Stomach smooth muscle (tissue), 2 donors: ENCODE measurements around the gene ARL17A.
"Not testable (repeated sequence)": the region's sequence is repeated elsewhere in the genome, so short reads cannot be mapped to it uniquely, and the experiment has no call there.

Source experiments
- H3K27ac ChIP-seq: one replicate; pipeline ENCODE4 v1.7.0; 2013; ENCODE audit warnings: mild to moderate bottlenecking, low read length, inconsistent platforms
- H3K27me3 ChIP-seq, 2 donors: one replicate each; pipeline ENCODE4 v1.7.0; 2013; ENCODE audit warnings: low read length in 2 of 2; ENCODE audit not compliant: insufficient read depth in 2 of 2, control insufficient read depth in 1 of 2
- H3K36me3 ChIP-seq, 2 donors: one replicate each; pipeline ENCODE4 v1.7.0; 2013; ENCODE audit warnings: low read length in 2 of 2; ENCODE audit not compliant: control insufficient read depth in 2 of 2, insufficient read depth in 2 of 2
- H3K4me1 ChIP-seq: one replicate; pipeline ENCODE4 v1.7.0; 2013; ENCODE audit warnings: low read length; ENCODE audit not compliant: control insufficient read depth, insufficient read depth
- H3K4me3 ChIP-seq, 2 donors: one replicate each; pipeline ENCODE4 v1.7.0; 2013; ENCODE audit warnings: low read length in 2 of 2
- H3K9ac ChIP-seq, 2 donors: one replicate each; pipeline ENCODE4 v1.7.0; 2013; ENCODE audit warnings: low read length in 2 of 2, mild to moderate bottlenecking in 1 of 2
- H3K9me3 ChIP-seq, 2 donors: one replicate each; pipeline ENCODE4 v1.7.0; 2013; ENCODE audit warnings: low read length in 2 of 2; ENCODE audit not compliant: control insufficient read depth in 2 of 2
- donor health status: healthy.
- donor health status: Pancreatic carcinoma.

The ARL17A gene

DNA sequence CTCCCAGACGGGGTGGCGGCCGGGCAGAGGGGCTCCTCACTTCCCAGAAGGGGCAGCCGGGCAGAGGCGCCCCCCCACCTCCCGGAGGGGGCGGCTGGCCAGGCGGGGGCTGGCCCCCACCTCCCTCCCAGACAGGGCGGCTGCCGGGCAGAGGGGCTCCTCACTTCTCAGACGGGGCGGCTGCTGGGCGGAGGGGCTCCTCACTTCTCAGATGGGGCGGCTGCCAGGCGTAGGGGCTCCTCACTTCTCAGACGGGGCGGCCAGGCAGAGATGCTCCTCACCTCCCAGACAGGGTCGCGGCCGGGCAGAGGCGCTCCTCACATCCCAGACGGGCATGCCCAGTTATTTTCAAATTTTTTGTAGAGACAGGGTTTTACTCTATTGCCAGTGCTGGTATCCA lies 44.8 kb downstream of the ARL17A start:
- H3K27me3 ChIP-seq, H3K4me3 ChIP-seq, H3K9ac ChIP-seq, H3K27ac ChIP-seq, H3K9me3 ChIP-seq, H3K36me3 ChIP-seq, H3K4me1 ChIP-seq: not testable (repeated sequence)

DNA sequence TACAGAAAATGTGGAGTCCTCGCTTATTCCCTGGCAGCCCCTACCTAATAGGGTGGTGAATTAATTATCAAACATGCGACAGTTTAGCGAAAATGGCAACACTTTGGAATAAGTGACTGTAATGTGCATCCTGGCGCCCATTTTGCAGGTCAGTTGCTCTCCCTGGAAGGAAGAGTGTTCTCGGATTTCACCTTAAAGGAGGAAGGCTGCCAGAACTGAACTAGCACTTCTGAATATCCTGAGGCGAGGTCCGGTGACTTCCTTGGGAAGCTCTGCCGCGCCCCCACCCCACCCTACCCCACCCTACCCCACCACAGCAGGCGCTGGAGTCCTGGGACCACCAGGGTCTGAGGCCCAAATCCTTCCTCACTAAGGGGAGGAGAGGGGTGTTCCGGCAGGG lies 67.3 kb downstream of the ARL17A start, which contains the start of gene LRRC37A2:
Gene LRRC37A2 (plus strand): TSS at position 301 of the 400 bp plus-strand sequence. CDS start 245 bp downstream, outside the sequence.
- H3K4me3 ChIP-seq, H3K9ac ChIP-seq, H3K27me3 ChIP-seq, H3K4me1 ChIP-seq, H3K36me3 ChIP-seq, H3K27ac ChIP-seq, H3K9me3 ChIP-seq: not testable (repeated sequence)

DNA sequence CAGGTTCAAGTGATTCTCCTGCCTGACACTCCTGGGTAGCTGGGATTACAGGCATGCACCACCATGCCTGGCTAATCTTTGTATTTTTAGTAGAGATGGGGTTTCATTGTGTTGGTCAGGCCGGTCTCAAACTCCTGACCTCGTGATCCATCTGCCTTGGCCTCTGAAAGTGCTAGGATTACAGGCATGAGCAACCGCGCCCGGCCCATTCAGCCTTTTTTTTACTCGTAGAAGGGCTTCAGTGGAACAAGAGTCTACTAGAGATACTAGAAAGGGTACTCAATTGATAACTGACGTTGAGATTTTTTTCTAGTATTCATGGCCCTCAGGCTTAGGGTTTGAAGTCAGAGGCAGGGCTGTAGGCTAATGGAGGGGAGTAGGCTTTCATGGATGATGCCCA lies 73.6 kb downstream of the ARL17A start:
- not testable (repeated sequence) for H3K4me3 ChIP-seq, H3K4me1 ChIP-seq, H3K36me3 ChIP-seq, H3K9ac ChIP-seq, H3K27me3 ChIP-seq, H3K27ac ChIP-seq, H3K9me3 ChIP-seq

DNA sequence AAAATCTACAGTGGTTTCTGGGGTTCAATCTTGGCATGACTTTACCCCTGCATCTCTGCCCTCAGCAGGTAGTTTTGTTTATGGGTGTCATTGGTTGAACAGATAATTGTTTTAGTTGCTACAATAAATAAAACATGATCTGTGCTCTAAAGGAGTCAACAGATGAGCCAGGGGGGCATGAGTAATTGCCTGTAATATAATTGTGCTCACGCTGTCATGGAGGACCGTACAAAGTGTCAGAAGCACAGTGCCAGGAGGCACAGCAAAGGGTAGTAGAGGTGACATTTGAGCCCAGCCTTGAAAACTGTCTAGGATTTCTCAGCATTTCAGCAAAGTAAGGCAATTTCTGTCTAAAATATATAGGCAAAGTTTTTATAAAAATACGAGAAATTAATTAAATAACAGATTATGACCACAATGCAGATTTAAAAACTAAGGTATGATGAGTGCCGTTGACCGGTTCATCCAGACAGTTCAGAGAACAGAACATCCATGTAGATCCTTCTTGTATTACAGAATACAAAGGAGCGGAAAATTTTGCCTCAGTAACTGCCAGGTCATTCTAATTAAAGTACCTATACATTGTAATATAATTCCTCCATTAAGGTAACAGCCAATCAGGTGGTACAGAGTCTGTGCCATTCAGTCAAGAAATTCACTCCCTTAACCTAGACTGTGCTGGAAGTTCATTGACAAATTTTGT lies 79.9 kb downstream of the ARL17A start:
- H3K4me3 ChIP-seq, H3K4me1 ChIP-seq, H3K9me3 ChIP-seq, H3K36me3 ChIP-seq, H3K27ac ChIP-seq, H3K27me3 ChIP-seq, H3K9ac ChIP-seq: not testable (repeated sequence)

DNA sequence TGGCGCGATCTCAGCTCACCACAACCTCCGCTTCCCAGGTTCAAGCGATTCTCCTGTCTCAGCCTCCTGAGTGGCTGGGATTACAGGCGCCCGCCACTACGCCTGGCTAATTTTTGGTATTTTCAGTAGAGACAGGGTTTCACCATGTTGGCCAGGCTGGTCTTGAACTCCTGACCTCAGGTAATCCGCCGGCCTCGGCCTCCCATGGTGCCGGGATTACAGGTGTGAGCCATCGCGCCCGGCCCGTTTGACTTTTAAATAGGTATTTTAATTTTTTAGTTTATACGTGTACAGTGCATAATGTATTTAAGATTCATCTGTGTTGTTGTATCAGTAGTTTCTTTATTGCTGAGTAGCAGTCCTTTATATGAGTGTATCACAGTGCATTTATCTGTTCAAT lies 87.5 kb downstream of the ARL17A start:
- not testable (repeated sequence) for H3K27me3 ChIP-seq, H3K4me3 ChIP-seq, H3K9ac ChIP-seq, H3K9me3 ChIP-seq, H3K4me1 ChIP-seq, H3K36me3 ChIP-seq, H3K27ac ChIP-seq

DNA sequence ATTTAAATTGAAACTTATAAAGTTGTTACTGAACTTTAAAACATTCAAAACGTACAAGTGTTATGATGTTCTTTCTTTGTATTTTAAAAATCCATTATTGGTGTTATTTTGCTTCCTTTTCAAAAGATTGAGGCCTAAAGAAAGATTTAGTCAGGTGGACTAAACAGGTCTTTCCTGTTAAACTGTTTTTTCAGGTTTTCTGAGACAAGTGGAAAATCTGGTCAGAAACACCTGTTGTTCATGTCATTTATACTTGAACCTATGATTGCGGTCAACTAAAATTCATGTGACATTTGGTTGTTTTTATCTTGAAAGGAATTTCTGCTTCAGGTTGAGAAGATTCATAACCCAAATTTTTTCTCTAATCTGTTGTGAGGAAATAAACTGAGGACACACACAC lies 98.2 kb downstream of the ARL17A start:
- not testable (repeated sequence) for H3K4me3 ChIP-seq, H3K9me3 ChIP-seq, H3K4me1 ChIP-seq, H3K27me3 ChIP-seq, H3K27ac ChIP-seq, H3K36me3 ChIP-seq, H3K9ac ChIP-seq

DNA sequence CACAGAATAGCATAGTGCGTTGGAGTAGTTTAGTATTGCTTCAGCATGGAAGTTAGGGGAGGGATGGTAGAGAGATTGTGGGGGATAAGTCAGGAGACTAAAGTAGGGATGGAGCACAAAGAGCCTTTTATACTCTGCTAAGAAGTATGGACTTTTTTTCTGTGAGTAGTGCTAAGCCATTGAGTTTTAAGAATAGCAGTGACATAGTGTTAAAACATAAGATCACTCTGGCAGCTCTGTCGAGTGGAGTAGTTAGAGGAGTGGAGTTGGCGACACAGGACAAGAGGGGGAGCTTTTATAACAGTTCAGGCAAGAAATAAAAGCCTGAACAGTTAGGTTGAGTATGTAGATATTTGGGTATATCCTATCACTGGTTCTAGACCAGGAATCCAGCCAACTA lies 100.7 kb downstream of the ARL17A start:
- not testable (repeated sequence) for H3K9ac ChIP-seq, H3K27me3 ChIP-seq, H3K9me3 ChIP-seq, H3K36me3 ChIP-seq, H3K4me1 ChIP-seq, H3K27ac ChIP-seq, H3K4me3 ChIP-seq

DNA sequence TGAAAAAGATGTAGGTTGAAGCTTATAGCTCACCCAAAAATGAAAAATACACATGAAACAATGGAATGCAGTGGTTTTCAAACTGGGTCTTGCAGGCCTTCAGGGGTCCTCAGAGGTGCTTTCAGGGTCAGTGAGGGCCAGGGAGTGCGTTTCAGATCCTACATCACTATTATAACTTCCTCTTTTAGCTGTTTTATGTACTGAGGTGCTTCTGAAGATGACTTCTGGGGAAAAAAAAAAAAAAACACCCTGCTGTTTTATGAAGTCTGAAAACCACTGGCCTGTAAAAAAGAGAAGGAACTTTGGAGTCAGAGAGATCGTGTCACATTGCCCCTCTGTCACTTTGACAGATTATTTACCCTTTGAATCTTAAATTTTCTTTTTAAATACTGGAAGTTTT lies 103.9 kb downstream of the ARL17A start:
- H3K27me3 ChIP-seq, H3K27ac ChIP-seq, H3K36me3 ChIP-seq, H3K9me3 ChIP-seq, H3K4me3 ChIP-seq, H3K4me1 ChIP-seq, H3K9ac ChIP-seq: not testable (repeated sequence)

DNA sequence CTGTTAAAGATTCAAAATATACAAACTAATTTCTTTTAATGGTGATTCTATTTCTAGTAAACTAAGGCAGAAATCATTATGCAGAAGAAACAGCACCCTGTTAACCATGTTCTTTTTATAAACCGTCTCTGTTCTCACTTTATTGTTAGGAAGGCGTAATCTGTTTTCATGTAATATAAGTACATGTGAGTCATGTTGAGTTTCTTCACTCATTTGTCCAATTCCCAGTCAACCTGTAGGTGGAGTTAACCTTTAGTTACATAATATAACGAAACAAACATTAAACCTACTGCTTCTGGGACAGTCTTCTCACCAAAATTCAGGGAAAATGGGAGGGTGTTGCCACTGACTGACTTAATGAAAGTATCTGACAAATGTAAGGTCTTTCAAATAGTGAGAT lies 105.0 kb downstream of the ARL17A start:
- not testable (repeated sequence) for H3K4me3 ChIP-seq, H3K9me3 ChIP-seq, H3K4me1 ChIP-seq, H3K36me3 ChIP-seq, H3K9ac ChIP-seq, H3K27me3 ChIP-seq, H3K27ac ChIP-seq

DNA sequence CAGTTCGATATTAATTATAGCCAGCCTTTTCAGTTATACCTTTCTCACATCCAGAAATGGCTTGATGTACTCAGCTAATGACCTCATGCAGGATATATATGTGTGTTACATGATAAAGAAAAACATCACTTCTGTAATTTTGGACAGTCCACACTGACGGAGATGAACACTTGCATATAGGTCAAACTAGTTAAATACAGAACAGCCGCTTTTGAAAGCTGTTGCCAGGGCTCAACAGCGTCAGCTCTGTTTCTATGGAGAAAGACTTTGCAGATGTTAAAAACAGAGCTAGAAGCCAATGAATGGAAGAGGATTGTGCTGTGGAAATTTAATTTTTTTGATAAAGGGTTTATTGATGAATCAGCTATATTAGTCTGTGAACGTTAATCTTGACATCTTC lies 111.9 kb downstream of the ARL17A start:
- H3K9me3 ChIP-seq, H3K27ac ChIP-seq, H3K4me3 ChIP-seq, H3K4me1 ChIP-seq, H3K9ac ChIP-seq, H3K36me3 ChIP-seq, H3K27me3 ChIP-seq: not testable (repeated sequence)
